Liver (tissue), 9 donors: Measurements from ENCODE around the gene LCP1. TPM values are rescaled to one million over a fixed set of nuclear protein-coding genes. Genes with fewer than 3 reads are reported as not detected.

Experiments
- DNase-seq: peaks from one replicate; pipeline ENCODE4 v3.0.0-alpha.2; 2017; ENCODE audit warnings: low spot score
- H3K27ac ChIP-seq, 2 donors: one replicate each; pipeline ENCODE4 v1.7.0; 2013; ENCODE audit warnings: inconsistent platforms in 2 of 2, low read length in 2 of 2, control low read depth in 1 of 2, low read depth in 1 of 2, mild to moderate bottlenecking in 1 of 2
- H3K27me3 ChIP-seq, 4 donors: one replicate each; pipeline versions ENCODE4 v1.6.1 to v1.7.0; 2013; ENCODE audit warnings: low read length in 3 of 4, inconsistent platforms in 1 of 4, mild to moderate bottlenecking in 1 of 4, moderate library complexity in 1 of 4; ENCODE audit not compliant: control insufficient read depth in 4 of 4, insufficient read depth in 4 of 4
- H3K36me3 ChIP-seq, 4 donors: one replicate each; pipeline versions ENCODE4 v1.6.1 to v1.7.0; 2013; ENCODE audit warnings: low read length in 3 of 4, mild to moderate bottlenecking in 3 of 4, low read depth in 1 of 4, moderate library complexity in 1 of 4; ENCODE audit not compliant: control insufficient read depth in 4 of 4, insufficient read depth in 3 of 4
- H3K4me1 ChIP-seq, 4 donors: one replicate each; pipeline versions ENCODE4 v1.6.1 to v1.7.0; 2013; ENCODE audit warnings: low read length in 3 of 4, mild to moderate bottlenecking in 3 of 4, moderate library complexity in 1 of 4; ENCODE audit not compliant: control insufficient read depth in 4 of 4, insufficient read depth in 4 of 4
- H3K4me3 ChIP-seq, 3 donors: one replicate each; pipeline versions ENCODE4 v1.6.1 to v1.7.0; 2013; ENCODE audit warnings: low read length in 3 of 3, control low read depth in 1 of 3, low read depth in 1 of 3, mild to moderate bottlenecking in 1 of 3
- H3K9ac ChIP-seq, 2 donors: one replicate each; pipeline ENCODE4 v1.7.0; 2013; ENCODE audit warnings: low read length in 2 of 2, mild to moderate bottlenecking in 2 of 2, moderate library complexity in 2 of 2, control low read depth in 1 of 2, low read depth in 1 of 2
- H3K9me3 ChIP-seq, 4 donors: one replicate each; pipeline versions ENCODE4 v1.6.1 to v1.7.0; 2013; ENCODE audit warnings: low read length in 3 of 4; ENCODE audit not compliant: control insufficient read depth in 4 of 4
- ATF3 ChIP-seq: IDR thresholded peaks from 2 replicates; pipeline ENCODE4 v1.6.1; 2016; ENCODE audit warnings: antibody characterized with exemption
- CTCF ChIP-seq: fragments of 150-350 bp; IDR thresholded peaks from 2 replicates; pipeline ENCODE4 v1.5.1; 2017; ENCODE audit warnings: improper control_type of control experiment, low read depth, low read length; ENCODE audit not compliant: missing input control
- EGR1 ChIP-seq, 2 donors: IDR thresholded peaks; 2 replicates each; pipeline ENCODE4 v1.6.1; 2016 to 2018; ENCODE audit warnings: antibody characterized with exemption in 2 of 2, low read depth in 2 of 2
- FOXA1 ChIP-seq: IDR thresholded peaks from 2 replicates; pipeline ENCODE4 v1.6.1; 2016; ENCODE audit warnings: antibody characterized with exemption
- FOXA2 ChIP-seq: IDR thresholded peaks from 2 replicates; pipeline ENCODE4 v1.6.1; 2016; ENCODE audit warnings: antibody characterized with exemption
- GABPA ChIP-seq, 2 donors: IDR thresholded peaks in 1 of 2; conservative IDR thresholded peaks in 1 of 2; 2 replicates each; pipeline ENCODE4 v1.6.1; 2016; ENCODE audit warnings: antibody characterized with exemption in 2 of 2, mild to moderate bottlenecking in 1 of 2, moderate library complexity in 1 of 2
- HNF4A ChIP-seq, 2 donors: conservative IDR thresholded peaks; 2 replicates each; pipeline ENCODE4 v1.6.1; 2016; ENCODE audit warnings: antibody characterized with exemption in 2 of 2, mild to moderate bottlenecking in 2 of 2
- HNF4G ChIP-seq: IDR thresholded peaks from 2 replicates; pipeline ENCODE4 v1.6.1; 2016; ENCODE audit warnings: antibody characterized with exemption
- JUND ChIP-seq, 2 donors: IDR thresholded peaks; 2 replicates each; pipeline ENCODE4 v1.6.1; 2016; ENCODE audit warnings: antibody characterized with exemption in 2 of 2
- MAX ChIP-seq: IDR thresholded peaks from 2 replicates; pipeline ENCODE4 v1.6.1; 2016; ENCODE audit warnings: antibody characterized with exemption
- NR2F2 ChIP-seq: IDR thresholded peaks from 2 replicates; pipeline ENCODE4 v1.6.1; 2016; ENCODE audit warnings: antibody characterized with exemption
- RAD21 ChIP-seq, 2 donors: IDR thresholded peaks; 2 replicates each; pipeline ENCODE4 v1.6.1; 2016; ENCODE audit warnings: antibody characterized with exemption in 2 of 2, mild to moderate bottlenecking in 2 of 2
- REST ChIP-seq: IDR thresholded peaks from 2 replicates; pipeline ENCODE4 v1.6.1; 2016; ENCODE audit warnings: antibody characterized with exemption, mild to moderate bottlenecking
- RXRA ChIP-seq, 2 donors: IDR thresholded peaks; 2 replicates each; pipeline ENCODE4 v1.6.1; 2017 to 2018; ENCODE audit warnings: antibody characterized with exemption in 2 of 2, mild to moderate bottlenecking in 1 of 2
- SP1 ChIP-seq: IDR thresholded peaks from 2 replicates; pipeline ENCODE4 v1.6.1; 2018; ENCODE audit warnings: antibody characterized with exemption, mild to moderate bottlenecking
- TAF1 ChIP-seq: conservative IDR thresholded peaks from 2 replicates; pipeline ENCODE4 v1.6.1; 2016; ENCODE audit warnings: antibody characterized with exemption, mild to moderate bottlenecking
- YY1 ChIP-seq: IDR thresholded peaks from 2 replicates; pipeline ENCODE4 v1.6.1; 2016; ENCODE audit warnings: antibody characterized with exemption, mild to moderate bottlenecking
- ZBTB33 ChIP-seq: IDR thresholded peaks from 2 replicates; pipeline ENCODE4 v1.6.1; 2016; ENCODE audit warnings: antibody characterized with exemption
- polyA plus RNA-seq, 2 donors: library from polyadenylated mRNA; stranded (reverse) in 1 of 2; unstranded in 1 of 2; fragments of 200-250 nt in 1 of 2; fragments of >200 nt in 1 of 2; fragmentation: Nextera tagmentation in 1 of 2; extraction: Ambion mirVana in 1 of 2; gene quantifications; one replicate each; pipeline versions ENCODE4 v1.2.1 to v1.2.3, GENCODE V29; 2013 to 2015
- total RNA-seq, 2 donors: library from RNA; depleted of rRNA; stranded (reverse); fragments of >200 nt; gene quantifications; one replicate each; pipeline ENCODE4 v1.2.3, GENCODE V29; 2014
- donor health status: healthy.
- donor health status: healthy.
- donor health status: healthy.
- donor health status: healthy.
- donor health status: healthy.

The LCP1 gene
- total and polyA plus RNA-seq, 4 donors, result 12.6 to 90.6 (median 36.0) TPM

- Histone ChIP-seq H3K36me3 (peaks cover 0 to 29% (median 12%) of the 10 kb centered on the region in 4 donors), H3K4me1 (peaks cover 2 to 13% (median 10%) of the 10 kb centered on the region in 4 donors), H3K27ac (no peak overlapping the region), H3K9ac (no peak overlapping the region), H3K4me3 (no peak overlapping the region), H3K27me3 (no peaks in the 10 kb centered on the region), H3K9me3 (no peaks in the 10 kb centered on the region)
- DNase-seq, result no peak
- no peak for TF ChIP-seq MAX
- TF ChIP-seq FOXA1, result no peak
- TF ChIP-seq RXRA (IDR thresholded peaks at IDR 0.05), result no peak
- no peak for TF ChIP-seq TAF1
- TF ChIP-seq RAD21 (IDR thresholded peaks at IDR 0.05), result no peak
- no peak for TF ChIP-seq HNF4A (conservative IDR thresholded peaks at IDR 0.05)
- no peak for TF ChIP-seq NR2F2
- TF ChIP-seq ZBTB33, result no peak
- no peak for TF ChIP-seq CTCF
- no peak for TF ChIP-seq FOXA2
- TF ChIP-seq REST, result no peak
- no peak for TF ChIP-seq GABPA (IDR thresholded peaks at IDR 0.05 in 1 of 2, conservative IDR thresholded peaks at IDR 0.05 in 1 of 2)
- TF ChIP-seq JUND (IDR thresholded peaks at IDR 0.05), result no peak
- no peak for TF ChIP-seq ATF3
- TF ChIP-seq HNF4G, result no peak
- no peak for TF ChIP-seq YY1
- TF ChIP-seq SP1, result no peak
- TF ChIP-seq EGR1 (IDR thresholded peaks at IDR 0.05; ENCODE audit: low read depth in 2 of 2), result no peak
Observed at GRCh38 chr13:46131705-46132104, 50.3 kb downstream of the LCP1 start.
